GM19395 (cell line): ENCODE results near the gene TANGO2.

ENCODE experiments used
- ATAC-seq: cut with Tn5 transposase; IDR thresholded peaks from one replicate; pipeline ENCODE4 v1.9.1; 2021; ENCODE audit warnings: mild to moderate bottlenecking, moderate library complexity; ENCODE audit not compliant: unreplicated experiment

TANGO2 gene

DNA sequence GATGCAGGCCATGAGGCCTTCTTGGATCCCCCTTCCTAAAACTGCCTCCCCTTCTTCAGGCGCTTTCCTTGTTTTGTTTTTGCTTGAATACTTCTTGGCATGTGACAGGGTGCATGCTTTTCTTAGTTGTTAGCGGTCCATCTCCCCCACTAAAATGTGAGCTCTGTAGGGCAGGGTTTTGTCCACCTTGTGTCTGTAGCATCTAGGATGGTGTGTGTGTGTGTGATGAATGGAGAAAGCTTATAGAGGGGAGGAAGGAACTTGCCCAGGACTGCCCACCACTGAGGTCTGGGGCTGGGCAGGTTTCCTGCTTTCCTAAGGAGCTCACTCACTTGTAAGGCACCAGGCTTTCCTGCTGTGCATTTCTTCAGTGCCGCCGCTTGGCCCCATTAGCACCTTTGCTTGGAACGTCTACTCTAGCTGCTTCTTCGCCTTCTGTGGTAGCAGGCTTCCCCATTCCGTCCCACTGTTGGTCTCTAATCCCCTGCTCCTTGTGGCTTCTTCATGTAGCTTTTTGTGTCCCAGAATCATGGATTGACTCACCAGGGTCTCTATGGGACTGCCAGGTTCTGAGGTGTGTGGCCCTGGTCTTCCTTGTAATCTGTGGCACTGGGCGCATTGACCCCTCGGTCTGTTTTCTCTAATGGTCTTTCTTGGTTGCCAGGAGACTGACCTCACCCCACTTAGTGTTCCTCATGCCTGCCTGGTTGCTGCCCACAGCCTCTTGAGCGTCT is 62.4 kb downstream of the TANGO2 start:
- ATAC-seq: no peak

DNA sequence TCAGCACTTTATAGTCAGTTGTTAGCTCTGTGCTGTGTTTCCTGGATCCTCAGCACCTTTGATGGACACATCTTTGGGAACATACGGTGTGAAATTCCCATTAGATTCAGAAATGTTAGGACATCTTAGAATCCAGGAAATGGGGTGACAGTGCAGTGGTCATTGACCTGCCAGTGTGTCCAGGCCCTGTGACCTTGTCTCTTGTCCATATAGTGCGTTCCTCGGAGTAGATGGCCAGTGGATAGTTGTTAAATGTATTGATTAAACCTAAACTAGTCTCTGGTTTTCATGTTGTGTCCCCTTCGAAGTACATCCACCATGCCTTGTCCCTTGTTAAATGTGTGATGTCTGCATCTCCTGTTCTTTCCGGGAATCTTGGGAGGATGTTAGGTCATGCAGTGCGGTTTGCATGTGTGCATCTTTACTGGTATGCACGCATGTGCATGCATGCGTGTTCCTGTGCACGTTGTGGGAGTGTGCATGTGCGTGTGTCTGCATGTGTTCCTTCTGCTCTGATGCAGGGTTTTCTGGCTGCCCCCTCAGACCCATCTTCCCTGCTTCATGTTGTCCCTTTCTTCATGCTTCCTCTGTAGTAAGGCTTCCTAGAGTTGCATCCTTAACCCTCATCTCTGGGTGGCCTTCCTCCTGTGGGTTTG is 63.1 kb downstream of the TANGO2 start:
- ATAC-seq: no peak

DNA sequence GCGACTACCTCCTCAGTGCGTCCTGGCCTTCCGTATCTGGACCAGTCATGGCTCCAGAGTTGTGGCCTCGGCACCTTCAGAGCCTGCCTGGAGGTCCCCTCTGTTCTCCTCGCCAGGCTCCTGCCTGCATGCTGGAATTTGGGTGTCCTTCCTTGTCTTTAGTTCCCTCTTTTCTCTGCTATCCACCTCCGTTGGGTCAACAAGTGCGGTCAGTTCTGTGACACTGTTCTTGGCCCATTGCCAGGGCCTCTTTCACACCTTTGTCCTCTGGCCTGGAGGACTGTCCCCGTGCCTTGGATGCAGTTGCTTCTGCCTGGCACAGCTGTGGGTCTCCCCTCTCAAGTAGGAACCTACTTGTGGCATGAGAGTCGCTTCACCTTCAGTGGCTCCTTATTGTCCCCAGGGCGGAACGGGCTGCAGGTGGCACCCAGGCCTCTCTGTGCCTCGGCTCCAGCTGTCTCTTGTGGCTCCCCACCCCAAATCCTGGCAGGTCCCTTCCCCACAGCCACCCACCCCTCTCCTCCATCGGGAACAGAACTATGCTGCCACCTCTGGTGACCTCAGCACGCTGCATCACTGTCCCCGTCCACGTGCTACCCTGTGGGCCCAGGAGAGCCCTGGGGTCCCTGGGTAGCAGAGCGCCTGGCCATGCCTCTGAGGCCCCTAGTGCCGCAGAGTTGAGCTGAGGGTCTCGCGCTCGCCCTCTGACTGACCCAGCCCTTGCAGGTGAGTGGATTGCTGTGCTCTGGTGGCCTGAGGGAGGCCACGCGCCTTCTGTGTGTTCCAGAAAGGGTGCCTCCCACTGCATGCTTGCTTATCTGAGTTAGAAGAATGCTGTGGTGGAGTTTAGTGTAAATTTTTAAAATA is 63.9 kb downstream of the TANGO2 start:
- ATAC-seq: no peak

DNA sequence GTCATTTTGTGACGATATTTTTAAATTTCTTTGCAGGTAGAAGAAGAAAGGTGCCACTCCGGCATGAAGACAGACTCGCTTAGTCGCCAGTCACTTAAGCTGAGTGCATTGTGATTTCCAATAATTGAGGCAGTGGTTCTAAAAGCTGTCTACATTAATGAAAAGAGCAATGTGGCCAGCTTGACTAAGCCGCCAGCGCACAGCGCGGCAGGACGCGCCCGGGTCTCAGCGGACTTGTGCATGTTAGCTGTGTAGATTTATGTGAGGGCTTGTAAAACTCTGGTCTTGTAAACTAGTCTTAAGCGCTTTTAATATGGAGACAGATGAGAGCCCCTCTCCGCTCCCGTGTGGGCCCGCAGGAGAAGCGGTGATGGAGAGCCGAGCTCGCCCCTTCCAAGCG is 64.7 kb downstream of the TANGO2 start:
- no peak for ATAC-seq

DNA sequence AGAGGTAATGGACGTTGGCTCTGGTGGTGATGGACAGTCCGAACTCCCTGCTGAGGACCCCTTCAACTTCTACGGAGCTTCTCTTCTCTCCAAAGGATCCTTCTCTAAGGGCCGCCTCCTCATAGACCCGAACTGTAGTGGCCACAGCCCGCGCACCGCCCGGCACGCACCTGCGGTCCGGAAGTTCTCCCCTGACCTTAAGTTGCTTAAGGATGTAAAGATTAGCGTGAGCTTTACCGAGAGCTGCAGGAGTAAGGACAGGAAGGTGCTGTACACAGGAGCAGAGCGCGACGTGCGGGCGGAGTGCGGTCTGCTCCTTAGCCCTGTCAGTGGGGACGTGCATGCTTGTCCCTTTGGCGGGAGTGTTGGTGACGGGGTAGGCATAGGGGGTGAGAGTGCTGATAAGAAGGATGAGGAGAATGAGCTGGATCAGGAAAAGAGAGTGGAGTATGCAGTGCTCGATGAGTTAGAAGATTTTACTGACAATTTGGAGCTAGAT is 65.2 kb downstream of the TANGO2 start:
- no peak for ATAC-seq

DNA sequence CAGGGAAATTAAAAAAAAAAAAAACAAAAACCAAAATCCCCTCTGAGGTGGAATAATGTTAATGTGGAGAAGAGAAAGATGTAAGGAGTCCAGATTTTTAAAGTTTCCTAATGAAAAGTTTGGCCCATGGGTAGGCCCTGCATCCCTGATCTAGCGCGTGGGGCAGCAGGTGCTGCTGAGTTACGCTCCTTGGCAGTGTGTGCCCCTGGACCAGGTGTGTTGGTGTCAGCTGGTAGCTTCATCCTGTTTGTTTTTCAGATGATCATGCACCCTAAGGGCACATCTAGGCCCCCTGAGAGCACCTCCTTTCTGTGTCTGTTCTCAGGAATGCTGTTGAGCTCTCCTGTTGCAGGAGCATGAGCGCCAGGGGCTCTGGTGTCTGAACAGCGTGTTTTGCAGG is 65.9 kb downstream of the TANGO2 start:
- no peak for ATAC-seq

DNA sequence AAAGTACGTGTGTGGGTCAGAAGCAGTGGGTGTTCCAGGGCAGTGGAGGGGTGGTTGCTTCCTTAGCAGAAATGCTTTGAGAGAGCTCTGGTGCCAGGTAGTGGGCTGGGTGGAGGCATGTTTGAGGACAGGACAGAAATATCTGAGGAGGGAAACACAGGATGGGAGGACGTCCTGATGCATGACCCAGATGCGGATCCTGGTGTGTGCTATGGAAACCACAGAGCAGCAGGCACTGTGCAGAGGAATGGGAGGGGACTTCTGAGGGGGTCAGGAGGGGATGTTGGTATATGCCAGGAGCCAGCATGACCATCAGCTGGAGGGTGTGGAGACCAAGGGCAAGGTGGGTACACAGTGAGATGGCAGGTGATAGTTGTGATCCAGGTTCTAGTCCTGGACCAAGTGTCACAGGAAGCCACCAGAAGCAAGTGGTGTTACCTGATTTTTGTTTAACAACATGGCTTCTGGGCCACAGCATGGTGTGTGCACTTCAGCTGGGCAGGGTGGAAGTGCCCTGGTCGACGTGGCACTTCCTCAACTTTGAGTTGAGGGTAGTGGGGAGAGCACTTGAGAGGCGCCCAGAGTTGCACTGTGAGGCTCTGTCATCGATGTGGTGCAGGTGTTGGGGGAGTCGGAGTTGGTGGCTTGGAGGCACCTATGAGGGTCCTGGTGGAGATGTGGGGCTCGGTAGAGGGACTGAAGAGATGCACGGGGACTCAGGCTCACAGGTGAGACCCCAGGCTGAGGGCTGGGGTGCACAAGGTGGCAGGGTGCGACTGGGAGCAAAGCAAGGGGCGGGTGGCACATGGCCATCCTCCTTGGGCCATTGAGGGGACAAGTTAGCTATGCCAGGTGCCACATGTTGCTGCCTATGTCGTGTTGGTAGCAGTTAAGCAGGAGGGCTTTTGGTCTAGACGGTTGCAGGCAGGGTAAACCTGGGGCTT is 66.7 kb downstream of the TANGO2 start:
- no peak for ATAC-seq

DNA sequence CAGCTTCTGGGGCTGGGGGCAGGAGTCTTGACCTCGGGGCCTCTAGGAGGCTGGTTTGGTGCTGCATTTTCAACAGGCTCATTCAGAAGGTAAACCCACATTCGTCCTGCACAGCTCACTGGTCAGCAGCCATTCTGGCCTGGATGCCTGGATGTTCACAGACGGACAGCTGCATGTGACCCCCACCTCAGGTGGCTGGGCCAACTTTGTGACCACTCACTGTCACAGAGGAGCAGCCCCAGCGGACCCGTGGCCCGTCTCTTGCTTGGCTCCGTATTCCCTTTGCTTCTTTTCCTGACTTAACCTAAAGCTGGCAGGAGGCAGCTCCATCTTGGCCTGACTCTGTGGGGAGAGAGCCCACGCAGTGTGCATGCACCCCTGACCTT is 67.3 kb downstream of the TANGO2 start:
- no peak for ATAC-seq

DNA sequence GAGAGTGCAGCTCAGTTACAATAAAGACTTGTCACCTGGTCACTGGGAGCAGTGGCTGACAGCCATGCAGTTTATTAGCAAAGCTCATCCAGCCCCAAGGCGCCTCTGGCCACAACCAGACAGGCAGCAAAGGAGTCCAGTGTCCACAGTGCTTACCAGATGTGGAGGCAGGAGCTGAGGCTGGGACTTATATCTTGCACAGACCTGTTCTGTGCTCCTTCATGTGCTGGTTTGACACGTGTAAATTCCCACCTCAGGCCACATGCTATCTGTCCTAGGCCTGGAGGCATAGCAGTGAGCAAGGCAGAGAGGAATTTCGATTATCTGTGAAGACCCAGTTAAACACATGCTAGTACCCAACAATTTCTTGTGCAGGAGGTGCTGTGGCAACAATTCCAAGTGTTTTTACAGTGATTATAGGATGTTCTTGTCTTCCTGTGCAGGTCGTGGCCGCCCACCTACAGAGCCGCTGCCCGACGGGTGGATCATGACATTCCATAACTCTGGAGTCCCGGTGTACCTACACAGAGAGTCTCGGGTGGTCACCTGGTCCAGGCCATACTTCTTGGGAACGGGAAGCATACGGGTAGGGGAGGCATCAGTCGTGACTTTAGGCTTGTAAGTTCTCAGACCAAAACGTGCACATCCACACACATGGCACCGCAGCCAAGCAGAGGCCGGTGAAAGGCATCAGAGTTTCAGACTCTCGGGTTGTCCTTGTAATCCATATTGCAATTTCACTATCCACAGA is 68.5 kb downstream of the TANGO2 start:
- no peak for ATAC-seq

DNA sequence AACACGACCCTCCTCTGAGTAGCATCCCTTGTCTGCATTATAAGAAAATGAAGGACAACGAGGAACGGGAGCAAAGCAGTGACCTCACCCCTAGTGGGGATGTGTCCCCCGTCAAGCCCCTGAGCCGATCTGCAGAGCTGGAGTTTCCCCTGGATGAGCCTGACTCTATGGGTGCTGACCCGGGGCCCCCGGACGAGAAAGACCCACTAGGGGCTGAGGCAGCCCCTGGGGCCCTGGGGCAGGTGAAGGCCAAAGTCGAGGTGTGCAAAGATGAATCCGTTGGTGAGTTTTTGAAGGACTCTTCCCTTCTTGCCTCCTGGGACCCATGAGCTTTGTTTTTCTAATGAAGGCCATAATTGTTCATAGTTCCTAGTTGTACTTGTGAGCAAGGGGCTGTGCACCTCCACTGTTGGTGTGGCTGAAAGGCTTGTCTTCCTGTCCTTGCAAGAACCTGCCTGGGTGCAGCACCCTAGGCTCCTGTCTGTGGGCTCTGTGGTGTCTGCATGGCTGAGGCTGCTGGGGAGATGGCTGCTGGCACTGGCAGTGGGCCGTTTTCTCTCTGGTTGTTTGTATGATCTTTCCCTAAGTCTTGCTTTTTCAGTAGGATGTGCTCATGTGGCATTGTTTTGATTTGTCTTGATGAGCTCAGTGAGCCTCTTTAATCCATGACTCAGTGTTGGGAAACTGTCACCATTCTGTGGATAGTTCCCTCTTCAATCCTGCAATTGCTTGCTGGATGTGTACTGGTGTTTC is 69.2 kb downstream of the TANGO2 start:
- no peak for ATAC-seq

DNA sequence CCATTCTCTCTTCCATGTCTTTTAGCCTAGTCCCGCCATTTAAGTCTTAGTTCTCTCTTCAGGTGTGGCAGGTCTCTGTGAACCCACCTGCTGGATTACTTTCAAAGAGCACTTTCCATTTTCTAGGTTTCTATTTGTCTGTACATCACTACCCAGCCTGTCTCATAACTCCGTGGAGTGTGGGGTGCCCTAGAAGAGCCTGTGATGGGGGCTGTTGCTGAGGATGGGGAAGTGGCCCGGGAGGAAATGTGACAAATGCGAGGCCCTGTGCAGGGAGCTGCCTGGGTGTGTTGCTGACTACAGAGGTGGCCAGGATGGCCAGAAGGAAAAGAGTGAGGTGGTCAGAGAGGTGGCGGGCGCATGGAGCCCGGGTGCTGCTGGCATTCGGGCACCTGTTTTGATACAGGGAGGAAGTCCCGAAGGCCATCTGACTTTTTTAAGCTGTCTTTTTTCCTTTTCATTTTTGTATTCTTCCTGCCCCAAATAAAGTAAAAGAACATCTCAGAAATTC is 69.9 kb downstream of the TANGO2 start:
- ATAC-seq: no peak

DNA sequence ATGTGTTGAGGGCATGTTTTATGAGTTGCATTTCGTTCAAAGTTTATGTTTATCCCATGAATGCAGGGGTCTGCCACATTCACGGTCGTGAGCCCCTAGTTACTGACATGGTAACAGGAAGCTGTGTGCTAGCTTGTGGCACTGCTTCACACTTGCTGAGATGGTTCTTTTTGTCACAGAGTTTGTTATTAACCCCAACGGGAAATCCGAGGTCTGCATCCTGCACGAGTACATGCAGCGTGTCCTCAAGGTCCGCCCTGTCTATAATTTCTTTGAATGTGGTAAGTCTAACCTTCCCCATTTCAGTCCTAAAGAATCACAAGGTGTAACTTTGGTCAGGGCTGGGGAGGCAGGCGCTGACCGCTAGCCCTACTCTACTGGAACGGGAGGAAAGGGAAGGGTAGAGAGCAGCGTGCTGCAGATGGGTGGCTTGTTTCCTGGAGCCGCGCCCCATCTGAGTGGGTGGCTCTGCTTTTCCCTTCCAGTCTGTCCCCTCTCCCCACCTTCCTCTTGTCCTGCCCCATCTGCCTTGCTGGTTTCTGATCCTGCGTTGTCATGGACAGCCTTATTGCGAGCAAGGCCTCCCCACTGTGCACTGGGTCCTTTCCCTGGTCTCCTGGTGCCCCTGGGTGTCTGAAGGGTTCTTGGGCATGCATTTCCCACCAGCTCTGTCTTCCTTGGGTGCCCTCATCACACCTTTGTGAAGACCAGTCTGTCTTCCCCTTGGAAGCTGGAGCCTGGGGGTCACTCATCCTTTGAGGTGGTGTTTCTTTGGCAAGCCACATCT is 71.0 kb downstream of the TANGO2 start:
- no peak for ATAC-seq

DNA sequence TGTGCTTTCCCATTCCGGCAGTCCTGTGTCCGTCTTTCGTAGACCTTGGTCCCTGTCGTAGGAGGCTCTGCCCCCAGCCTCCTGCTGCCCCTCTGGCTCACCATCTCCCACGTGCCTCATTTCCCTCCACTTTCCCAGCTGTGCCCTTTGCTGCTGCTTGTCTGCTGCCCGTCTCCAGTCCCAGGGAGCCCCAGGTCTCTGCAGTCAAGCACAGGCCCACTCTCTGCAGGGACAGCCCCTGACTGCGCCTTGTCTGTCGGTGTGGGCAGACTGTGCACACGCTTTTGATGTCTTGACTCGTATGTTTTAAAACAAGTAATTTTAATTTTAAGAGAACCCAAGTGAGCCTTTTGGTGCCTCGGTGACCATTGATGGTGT is 71.6 kb downstream of the TANGO2 start:
- ATAC-seq: no peak

DNA sequence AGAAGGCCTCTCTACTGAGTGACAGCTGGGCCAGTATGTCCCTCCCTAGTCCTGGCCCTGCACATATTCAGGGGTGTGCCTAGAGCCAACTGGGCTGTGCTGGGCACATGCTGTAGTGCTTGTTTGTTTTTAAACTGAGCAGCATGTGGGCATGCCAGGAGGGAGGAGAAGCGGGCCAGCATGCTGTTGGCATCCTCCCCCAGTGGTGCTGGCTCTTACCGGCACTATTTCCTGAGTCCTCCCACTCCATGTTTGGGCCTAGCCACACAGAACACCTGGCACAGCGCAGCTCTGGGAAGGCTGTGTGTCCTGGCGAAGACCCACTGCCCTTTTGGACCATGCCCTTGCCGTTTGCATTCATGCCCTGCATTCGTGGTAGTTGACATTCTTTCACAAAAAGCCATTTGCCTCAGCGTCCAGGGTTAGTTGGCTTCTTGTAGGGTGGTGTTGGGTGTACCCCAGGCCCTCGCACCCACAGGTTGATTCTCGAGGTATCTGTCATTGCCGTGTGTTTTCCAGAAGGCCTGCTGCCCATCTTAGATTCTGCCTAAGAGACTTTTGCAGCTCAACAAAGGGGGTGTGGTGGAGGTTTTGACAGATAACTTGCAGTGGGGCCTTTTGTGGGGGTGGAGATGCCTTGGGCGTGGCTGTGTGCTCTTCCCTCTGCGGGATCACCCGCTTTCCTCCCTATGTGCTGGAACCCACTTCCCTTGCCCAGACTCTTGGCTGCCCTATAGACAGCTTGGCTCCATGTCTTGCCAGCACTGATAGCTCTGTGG is 72.7 kb downstream of the TANGO2 start:
- no peak for ATAC-seq

DNA sequence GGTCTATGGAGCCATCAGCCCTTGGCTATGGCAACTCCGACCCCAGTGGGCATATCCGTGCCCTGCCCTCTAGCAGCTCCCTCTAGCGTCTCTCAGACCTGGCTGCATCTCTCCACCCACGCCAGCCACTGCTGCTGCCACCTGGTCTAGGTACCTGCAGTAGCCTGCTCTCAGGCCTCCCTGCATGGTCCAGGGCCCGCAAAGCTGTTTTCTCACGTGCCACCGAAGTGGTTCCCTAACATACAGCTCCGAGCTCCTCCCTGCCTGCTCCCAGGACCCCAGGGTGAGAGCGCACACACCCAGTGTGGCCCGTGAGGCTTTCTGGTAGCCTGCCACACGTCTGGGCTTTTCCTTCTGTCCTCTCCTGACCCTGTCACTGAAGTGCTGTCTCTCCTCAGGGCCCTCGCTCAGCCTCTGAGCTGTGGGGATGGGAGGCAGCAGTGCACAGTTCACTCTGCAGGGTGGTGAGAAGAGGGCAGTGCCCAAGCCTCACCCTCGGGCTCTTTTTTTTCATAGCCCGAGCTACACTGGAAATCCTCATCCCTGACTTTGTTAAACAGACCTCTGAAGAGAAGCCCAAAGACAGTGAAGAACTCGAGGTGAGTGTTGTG is 73.4 kb downstream of the TANGO2 start:
- ATAC-seq: no peak

DNA sequence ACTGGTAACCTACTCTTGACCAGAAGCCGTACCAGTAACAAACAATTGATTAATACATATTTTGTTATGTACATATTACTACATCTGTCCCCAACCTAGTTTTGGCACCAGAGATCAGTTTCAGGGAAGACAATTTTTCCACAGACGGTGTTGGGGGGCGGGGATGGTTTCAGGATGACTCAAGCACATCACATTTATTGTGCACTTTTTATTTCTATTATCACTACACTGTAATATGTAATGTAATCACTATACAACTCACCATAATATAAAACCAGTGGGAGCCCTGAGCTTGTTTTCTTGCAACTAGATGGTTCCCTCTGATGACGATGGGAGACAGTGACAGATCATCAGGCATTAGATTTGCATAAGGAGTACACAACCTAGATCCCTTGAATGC is 74.6 kb downstream of the TANGO2 start:
- no peak for ATAC-seq
